IMR-90 (cell line): ENCODE results near the gene KCNMA1. TPM values are rescaled to one million over a fixed set of nuclear protein-coding genes. Genes with fewer than 3 reads are reported as not detected.
A peak's percentile ranks its signal among the peaks of the same experiment; 100 is the strongest.

ENCODE experiments used
- ATAC-seq: fragments of 200-7000 bp; cut with Tn5 transposase; 2 replicates; pipeline ENCODE4 v1.9.1; 2020; ENCODE audit warnings: low read depth, mild to moderate bottlenecking, moderate library complexity
- BruUV-seq: library from RNA; stranded (reverse); fragments of 400-500 nt; replicated peaks from 2 replicates; lab custom pipeline; 2021; lab: Mats Ljungman, UMichigan
- CTCF ChIA-PET: fragments of 300-600 bp; formaldehyde crosslinking; extraction: SDS; loops from one replicate; lab custom pipeline; 2021; ENCODE audit warnings: antibody characterized with exemption; lab: Yijun Ruan, JAX
- POLR2A ChIA-PET: fragments of 300-600 bp; sonication (Branson Sonifier 250); formaldehyde crosslinking; loops from one replicate; lab custom pipeline; 2022; ENCODE audit warnings: antibody characterized with exemption; ENCODE audit not compliant: unreplicated experiment; lab: Charles Lee
- DNase-seq: peaks from one replicate; pipeline ENCODE4 v3.0.0; 2013
- H2AFZ ChIP-seq: replicated peaks from 2 replicates; pipeline ENCODE3; 2013; ENCODE audit warnings: low read length, mild to moderate bottlenecking; ENCODE audit not compliant: poor library complexity
- H2AK5ac ChIP-seq: 2 replicates; pipeline ENCODE4 v1.6.1; 2013; ENCODE audit warnings: low read depth, low read length, inconsistent platforms
- H2AK9ac ChIP-seq: replicated peaks from 2 replicates; pipeline ENCODE3; 2013; ENCODE audit warnings: mild to moderate bottlenecking, low read depth, low read length, moderate library complexity; ENCODE audit not compliant: poor library complexity
- H2BK120ac ChIP-seq: 2 replicates; pipeline ENCODE4 v1.6.1; 2013; ENCODE audit warnings: low read depth, low read length, inconsistent platforms
- H2BK15ac ChIP-seq: 3 replicates; pipeline ENCODE4 v1.6.1; 2013; ENCODE audit warnings: low read depth, low read length, inconsistent platforms
- H2BK20ac ChIP-seq: 2 replicates; pipeline ENCODE4 v1.6.1; 2013; ENCODE audit warnings: low read depth, mild to moderate bottlenecking, inconsistent platforms, low read length, moderate library complexity
- H2BK5ac ChIP-seq: 2 replicates; pipeline ENCODE4 v1.6.1; 2013; ENCODE audit warnings: mild to moderate bottlenecking, low read depth, low read length, inconsistent platforms; ENCODE audit not compliant: poor library complexity, severe bottlenecking
- H3K14ac ChIP-seq: replicated peaks from 2 replicates; pipeline ENCODE4 v1.6.1; 2013; ENCODE audit warnings: low read depth, low read length, inconsistent platforms
- H3K18ac ChIP-seq: 2 replicates; pipeline ENCODE4 v1.6.1; 2013; ENCODE audit warnings: low read depth, low read length, control low read depth
- H3K23ac ChIP-seq: 2 replicates; pipeline ENCODE4 v1.6.1; 2013; ENCODE audit warnings: low read depth, low read length, inconsistent platforms
- H3K27ac ChIP-seq: 2 replicates; pipeline ENCODE4 v1.5.1; 2013; ENCODE audit warnings: mild to moderate bottlenecking, control low read depth, low read length; ENCODE audit not compliant: insufficient read depth
- H3K27me3 ChIP-seq: 2 replicates; pipeline ENCODE4 v1.6.1; 2013; ENCODE audit warnings: low read length; ENCODE audit not compliant: control insufficient read depth, insufficient read depth
- H3K36me3 ChIP-seq: 2 replicates; pipeline ENCODE4 v1.6.1; 2013; ENCODE audit warnings: low read length, mixed read lengths; ENCODE audit not compliant: control insufficient read depth, insufficient read depth
- H3K4ac ChIP-seq: 2 replicates; pipeline ENCODE4 v1.6.1; 2013; ENCODE audit warnings: low read depth, low read length, inconsistent platforms
- H3K4me1 ChIP-seq: 2 replicates; pipeline ENCODE4 v1.6.1; 2013; ENCODE audit warnings: low read length, mixed read lengths; ENCODE audit not compliant: control insufficient read depth, insufficient read depth
- H3K4me2 ChIP-seq: 2 replicates; pipeline ENCODE4 v1.6.1; 2013; ENCODE audit warnings: low read depth, mild to moderate bottlenecking, control low read depth, low read length, moderate library complexity
- H3K4me3 ChIP-seq: 2 replicates; pipeline ENCODE4 v1.5.1; 2013; ENCODE audit warnings: low read depth, mild to moderate bottlenecking, control low read depth, low read length, moderate library complexity; ENCODE audit not compliant: insufficient read depth
- H3K56ac ChIP-seq: 2 replicates; pipeline ENCODE4 v1.6.1; 2013; ENCODE audit warnings: low read length, inconsistent platforms; ENCODE audit not compliant: insufficient read depth; ENCODE audit errors: extremely low read depth
- H3K79me1 ChIP-seq, 2 experiments: 2 replicates each; pipeline ENCODE4 v1.6.1; 2013; ENCODE audit warnings: low read length in 2 of 2, inconsistent platforms in 1 of 2, low read depth in 1 of 2
- H3K9ac ChIP-seq: 2 replicates; pipeline ENCODE4 v1.6.1; 2013; ENCODE audit warnings: low read depth, low read length, control low read depth
- H3K9me1 ChIP-seq: 2 replicates; pipeline ENCODE4 v1.6.1; 2013; ENCODE audit warnings: low read length, inconsistent platforms; ENCODE audit not compliant: insufficient read depth
- H3K9me3 ChIP-seq: 2 replicates; pipeline ENCODE4 v1.6.1; 2013; ENCODE audit warnings: low read length; ENCODE audit not compliant: control insufficient read depth, insufficient read depth
- H4K20me1 ChIP-seq: 2 replicates; pipeline ENCODE4 v1.6.1; 2013; ENCODE audit warnings: low read length, inconsistent platforms; ENCODE audit not compliant: insufficient read depth
- H4K5ac ChIP-seq: 2 replicates; pipeline ENCODE4 v1.6.1; 2013; ENCODE audit warnings: mild to moderate bottlenecking, low read depth, low read length, control low read depth
- H4K8ac ChIP-seq, 2 experiments: 2 replicates each; pipeline ENCODE4 v1.6.1; 2013; ENCODE audit warnings: low read depth in 2 of 2, low read length in 2 of 2, control low read depth in 1 of 2, inconsistent platforms in 1 of 2
- H4K91ac ChIP-seq: 2 replicates; pipeline ENCODE4 v1.6.1; 2013; ENCODE audit warnings: low read depth, low read length, inconsistent platforms; ENCODE audit not compliant: insufficient read depth
- CEBPB ChIP-seq: IDR thresholded peaks from 2 replicates; pipeline ENCODE4 v1.6.1; 2012; ENCODE audit warnings: low read depth, low read length, improper control_type of control experiment
- CHD1 ChIP-seq: IDR thresholded peaks from 2 replicates; pipeline ENCODE4 v1.6.1; 2012; ENCODE audit warnings: low read depth, low read length, improper control_type of control experiment
- CTCF ChIP-seq: conservative IDR thresholded peaks from 2 replicates; pipeline ENCODE4 v1.5.1; 2012; ENCODE audit warnings: mild to moderate bottlenecking, low read depth, low read length, improper control_type of control experiment
- ELK1 ChIP-seq: fragments of 150-350 bp; IDR thresholded peaks from 2 replicates; pipeline ENCODE4 v1.6.1; 2016; ENCODE audit warnings: low read depth, mild to moderate bottlenecking, low read length, moderate library complexity, borderline replicate concordance
- MAFK ChIP-seq: IDR thresholded peaks from 2 replicates; pipeline ENCODE4 v1.6.1; 2012; ENCODE audit warnings: low read depth, low read length, improper control_type of control experiment
- MAZ ChIP-seq: IDR thresholded peaks from 2 replicates; pipeline ENCODE4 v1.6.1; 2012; ENCODE audit warnings: low read depth, mild to moderate bottlenecking, low read length, improper control_type of control experiment, moderate library complexity, borderline replicate concordance
- MXI1 ChIP-seq: IDR thresholded peaks from 2 replicates; pipeline ENCODE4 v1.6.1; 2012; ENCODE audit warnings: low read depth, mild to moderate bottlenecking, low read length, moderate library complexity, borderline replicate concordance
- POLR2A ChIP-seq: IDR thresholded peaks from 2 replicates; pipeline ENCODE4 v1.6.1; 2012; ENCODE audit warnings: mild to moderate bottlenecking, low read depth, low read length
- RAD21 ChIP-seq: IDR thresholded peaks from 2 replicates; pipeline ENCODE4 v1.6.1; 2012; ENCODE audit warnings: low read length, improper control_type of control experiment
- RCOR1 ChIP-seq: IDR thresholded peaks from 2 replicates; pipeline ENCODE4 v1.6.1; 2012; ENCODE audit warnings: mild to moderate bottlenecking, low read length, improper control_type of control experiment; ENCODE audit not compliant: insufficient replicate concordance
- RFX5 ChIP-seq: IDR thresholded peaks from 2 replicates; pipeline ENCODE4 v1.8.0; 2012; ENCODE audit warnings: low read depth, mild to moderate bottlenecking, low read length, moderate library complexity
- SMC3 ChIP-seq: fragments of 150-350 bp; IDR thresholded peaks from 2 replicates; pipeline ENCODE4 v1.6.1; 2016; ENCODE audit warnings: low read depth, mild to moderate bottlenecking, antibody characterized with exemption, low read length, moderate library complexity
- USF2 ChIP-seq: fragments of 150-350 bp; IDR thresholded peaks from 2 replicates; pipeline ENCODE4 v1.6.1; 2017; ENCODE audit warnings: mild to moderate bottlenecking, antibody characterized with exemption, low read length, low read depth
- WGBS, 2 experiments: methylation state at CpG; one replicate each; pipeline versions ENCODE4 v1.1.5 to v1.1.7; 2013; ENCODE audit warnings: missing lambda C conversion rate in 2 of 2; ENCODE audit not compliant: insufficient read length in 1 of 2; ENCODE audit errors: extremely low coverage in 2 of 2; 5-methylcytosine and 5-hydroxymethylcytosine counted together
- dilution Hi-C: fragments of 300-500 bp; cut with HindIII; formaldehyde crosslinking; loops from one replicate; pipeline ENCODE4 v1.14.3; 2018; ENCODE audit warnings: low sequenced_read_pairs; ENCODE audit not compliant: unreplicated experiment
- in situ Hi-C: fragments of 300-500 bp; cut with MboI; formaldehyde crosslinking; loops from 3 replicates; pipeline ENCODE4 v1.14.3; 2019; ENCODE audit warnings: low sequenced_read_pairs, inconsistent platforms, mixed read lengths
- intact Hi-C: fragments of 100-400 bp; cut with micrococcal nuclease; formaldehyde crosslinking; loops from 2 replicates; pipeline ENCODE4 v1.10.0; 2022
- polyA plus RNA-seq, 3 experiments: library from polyadenylated mRNA; depleted of rRNA; stranded (reverse); fragments of >200 nt; gene quantifications; 2 replicates each; pipeline ENCODE4 v1.2.3, GENCODE V29; 2012; ENCODE audit warnings: low replicate concordance in 1 of 3
- total RNA-seq: library from RNA; depleted of rRNA; stranded (reverse); fragments of >200 nt; gene quantifications from 2 replicates; pipeline ENCODE4 v1.2.3, GENCODE V29; 2012

The KCNMA1 gene
- total and polyA plus RNA-seq, 2 of the 4 experiments (the other 2 are of a cell fraction): 25.6 to 29.6 TPM

- 0 out of 3 replicates have a peak overlapping the region, but pooled peaks have one; percentile 49 for H2BK15ac ChIP-seq
- no peak overlapping the region for H3K23ac ChIP-seq
- peaks cover 5% of the 10 kb centered on the region; the same call in 1 of the 2 replicates for H3K4me1 ChIP-seq
- no TSS peak for BruUV-seq
- H3K14ac ChIP-seq: 0 out of 2 replicates have a peak overlapping the region, but pooled peaks have one; percentile 5
- no peak overlapping the region for H2AK9ac ChIP-seq
- H2AFZ ChIP-seq: no peak overlapping the region
- DNase-seq (no peak), ATAC-seq (no peak)
- peaks cover 8% of the 10 kb centered on the region for H3K9me1 ChIP-seq
- H3K56ac ChIP-seq: peak overlapping the region; percentile 24; the same call in 1 of the 2 replicates
- no peak overlapping the region for H3K4me2 ChIP-seq
- no peak overlapping the region for H2AK5ac ChIP-seq
- CTCF ChIA-PET: interaction anchor here (0.6 kb wide), 1 partner anchor 13 kb away, joined by 3 read pairs; no protein-coding TSS in a partner anchor
- peak overlapping the region; percentile 64; the same call in 1 of the 2 replicates for H2BK20ac ChIP-seq
- intact Hi-C loops: loop anchor here (10.0 kb wide), 1 partner anchor 206 kb away; no protein-coding TSS in a partner anchor
- H3K36me3 ChIP-seq: no peaks in the 10 kb centered on the region
- dilution Hi-C loops: no loop called here
- peak overlapping the region; percentile 25 for H4K91ac ChIP-seq
- peak overlapping the region; percentile 65; the same call in 1 of the 2 replicates for H2BK120ac ChIP-seq
- H2BK5ac ChIP-seq: peak overlapping the region; percentile 44
- H3K18ac ChIP-seq: peak overlapping the region; percentile 7; the same call in 1 of the 2 replicates
- in situ Hi-C loops: loop anchor here (10.0 kb wide), 1 partner anchor 224 kb away; no protein-coding TSS in a partner anchor
- WGBS, 2 experiments: 62% methylated on average over 2 of the region's 10 CpGs; no CpG with 5 or more reads in 1 of the 2 experiments
- H3K4me3 ChIP-seq: no peak overlapping the region
- H4K20me1 ChIP-seq: no peaks in the 10 kb centered on the region
- H3K9me3 ChIP-seq: no peaks in the 10 kb centered on the region
- H4K8ac ChIP-seq: peak overlapping the region in 1 of 2 experiments; percentile 20; a peak in 1 of 4 replicates
- H3K27me3 ChIP-seq: no peaks in the 10 kb centered on the region
- 0 out of 2 replicates have a peak overlapping the region, but pooled peaks have one; percentile 3 for H4K5ac ChIP-seq
- no peak overlapping the region for H3K9ac ChIP-seq
- H3K4ac ChIP-seq: 0 out of 2 replicates have a peak overlapping the region, but pooled peaks have one; percentile 46
- no peak overlapping the region for H3K27ac ChIP-seq
- POLR2A ChIA-PET: no interaction called here
- peaks cover 0 to 3% of the 10 kb centered on the region in 2 experiments; a peak in 2 of 4 replicates for H3K79me1 ChIP-seq
- TF ChIP-seq CTCF: no peak
- no peak for TF ChIP-seq RCOR1
- TF ChIP-seq SMC3: no peak
- no peak for TF ChIP-seq CEBPB
- no peak for TF ChIP-seq MXI1
- no peak for TF ChIP-seq CHD1
- TF ChIP-seq ELK1: no peak
- TF ChIP-seq MAZ: no peak
- no peak for TF ChIP-seq RAD21
- TF ChIP-seq MAFK: no peak
- no peak for TF ChIP-seq POLR2A
- no peak for TF ChIP-seq RFX5
- TF ChIP-seq USF2: no peak
Measured at GRCh38 chr10:77398986-77399755, 238.4 kb downstream of the KCNMA1 start.
